Mucosa of stomach (tissue), 1 donor: ENCODE data around the gene LRRC3B.
"Not testable (repeated sequence)": the region's sequence is repeated elsewhere in the genome, so short reads cannot be mapped to it uniquely, and the experiment has no call there.

Experiments
- H3K27me3 ChIP-seq: one replicate; pipeline ENCODE4 v1.7.0; 2013; ENCODE audit warnings: mild to moderate bottlenecking, low read length; ENCODE audit not compliant: control insufficient read depth, insufficient read depth
- H3K36me3 ChIP-seq: one replicate; pipeline ENCODE4 v1.7.0; 2013; ENCODE audit warnings: low read length; ENCODE audit not compliant: control insufficient read depth, insufficient read depth
- H3K4me1 ChIP-seq: one replicate; pipeline ENCODE4 v1.7.0; 2013; ENCODE audit warnings: mild to moderate bottlenecking, low read length; ENCODE audit not compliant: control insufficient read depth, insufficient read depth
- H3K4me3 ChIP-seq: one replicate; pipeline ENCODE4 v1.7.0; 2013; ENCODE audit warnings: low read length
- H3K9ac ChIP-seq: one replicate; pipeline ENCODE4 v1.7.0; 2013; ENCODE audit warnings: mild to moderate bottlenecking, low read length, moderate library complexity
- H3K9me3 ChIP-seq: one replicate; pipeline ENCODE4 v1.7.0; 2013; ENCODE audit warnings: mild to moderate bottlenecking, low read length, moderate library complexity; ENCODE audit not compliant: control insufficient read depth
- donor health status: Pancreatic carcinoma.

The LRRC3B gene, protein sequence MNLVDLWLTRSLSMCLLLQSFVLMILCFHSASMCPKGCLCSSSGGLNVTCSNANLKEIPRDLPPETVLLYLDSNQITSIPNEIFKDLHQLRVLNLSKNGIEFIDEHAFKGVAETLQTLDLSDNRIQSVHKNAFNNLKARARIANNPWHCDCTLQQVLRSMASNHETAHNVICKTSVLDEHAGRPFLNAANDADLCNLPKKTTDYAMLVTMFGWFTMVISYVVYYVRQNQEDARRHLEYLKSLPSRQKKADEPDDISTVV

DNA sequence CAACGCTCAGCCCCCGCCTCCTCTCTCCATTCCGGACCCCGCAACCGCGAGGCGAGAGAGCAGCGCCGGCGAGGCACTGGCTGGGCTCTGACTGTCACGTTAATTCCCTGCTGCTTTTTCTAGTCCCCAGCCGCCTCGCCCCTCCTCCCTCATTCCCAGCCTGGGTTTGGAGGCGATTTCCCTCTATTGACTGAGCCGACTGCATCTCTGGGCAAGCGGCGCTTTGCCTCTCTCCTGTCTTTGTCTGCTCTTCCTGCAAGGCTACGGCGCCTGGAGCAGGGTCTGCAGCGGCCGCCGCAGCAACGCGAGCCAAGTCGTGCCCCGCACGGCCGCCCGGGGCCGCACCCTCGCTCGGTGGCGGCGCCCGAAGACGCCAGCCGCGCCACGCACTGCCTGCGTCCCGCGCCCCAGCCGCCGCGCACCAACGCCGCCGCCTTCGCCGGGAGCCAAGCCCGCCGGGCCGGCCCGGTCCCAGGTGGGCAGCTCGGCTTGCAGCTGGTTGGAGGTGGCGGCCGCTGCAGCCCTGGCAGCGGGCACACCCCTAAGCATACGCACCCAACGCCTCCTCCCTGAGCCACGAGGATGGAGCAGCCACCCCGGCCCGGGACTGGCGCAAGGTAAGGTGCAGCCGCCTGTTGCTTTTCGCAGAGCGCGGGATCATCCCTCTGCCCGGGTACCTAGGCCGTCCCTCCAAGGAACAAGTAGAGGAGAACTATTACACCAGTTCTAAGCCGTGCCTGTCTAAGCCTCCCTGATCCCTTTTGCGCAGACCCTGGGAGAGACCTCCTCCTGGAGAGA lies at the start of gene LRRC3B:
TSS of gene LRRC3B (plus strand) at position 152 of the 798 bp plus-strand sequence. CDS start 86,901 bp downstream, outside the sequence.
- peaks cover 26% of the 10 kb centered on the region for H3K27me3 ChIP-seq
- no peak within 1 kb of the TSS for H3K9ac ChIP-seq
- no peaks in the 10 kb centered on the region for H3K36me3 ChIP-seq
- no peaks in the 10 kb centered on the region for H3K9me3 ChIP-seq
- no peaks in the 10 kb centered on the region for H3K4me1 ChIP-seq
- H3K4me3 ChIP-seq: no peak within 1 kb of the TSS

DNA sequence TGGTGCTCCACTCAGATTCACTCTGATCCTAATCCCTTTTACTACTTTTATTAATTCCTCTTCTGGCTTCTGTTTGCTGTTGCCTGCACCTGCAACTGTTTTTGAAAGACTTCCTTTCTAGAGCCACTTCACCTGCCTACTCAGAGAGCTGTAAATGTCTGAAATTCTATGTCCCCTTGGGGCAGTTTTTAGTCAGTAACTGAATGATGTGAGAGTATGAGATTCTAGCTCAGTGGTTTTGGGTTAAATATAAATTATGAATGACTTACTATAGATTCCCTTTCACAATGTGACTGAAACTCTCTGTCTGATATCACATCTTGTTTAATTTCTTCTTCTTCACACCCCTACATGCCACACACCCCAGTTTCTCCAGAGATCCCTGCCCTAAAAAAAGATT lies 47.8 kb upstream of the LRRC3B start:
- Histone ChIP-seq H3K36me3 (no peaks in the 10 kb centered on the region), H3K4me1 (no peaks in the 10 kb centered on the region), H3K9ac (no peak overlapping the region), H3K9me3 (no peaks in the 10 kb centered on the region), H3K4me3 (no peak overlapping the region), H3K27me3 (no peaks in the 10 kb centered on the region)

DNA sequence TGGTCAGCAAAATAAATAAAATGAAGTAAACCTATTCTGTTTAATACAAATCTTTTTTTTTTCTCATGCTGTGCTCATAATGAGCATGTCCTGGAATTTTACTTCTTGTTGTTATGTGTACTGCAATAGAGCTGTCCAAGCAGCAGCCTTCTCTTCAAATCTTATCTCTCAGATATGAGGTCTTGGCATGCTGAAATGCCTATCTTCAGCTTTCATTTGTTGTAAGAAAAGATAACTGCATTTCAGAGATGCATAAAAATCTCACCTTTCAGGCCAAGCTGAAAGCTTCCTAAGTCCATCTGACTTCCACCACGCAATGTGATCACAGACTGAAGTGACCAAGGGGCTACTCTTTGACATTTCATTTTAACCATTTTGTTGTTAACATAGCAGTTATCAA lies 43.5 kb upstream of the LRRC3B start:
- Histone ChIP-seq H3K27me3 (no peaks in the 10 kb centered on the region), H3K9ac (no peak overlapping the region), H3K9me3 (no peaks in the 10 kb centered on the region), H3K4me1 (no peaks in the 10 kb centered on the region), H3K4me3 (no peak overlapping the region), H3K36me3 (no peaks in the 10 kb centered on the region)

DNA sequence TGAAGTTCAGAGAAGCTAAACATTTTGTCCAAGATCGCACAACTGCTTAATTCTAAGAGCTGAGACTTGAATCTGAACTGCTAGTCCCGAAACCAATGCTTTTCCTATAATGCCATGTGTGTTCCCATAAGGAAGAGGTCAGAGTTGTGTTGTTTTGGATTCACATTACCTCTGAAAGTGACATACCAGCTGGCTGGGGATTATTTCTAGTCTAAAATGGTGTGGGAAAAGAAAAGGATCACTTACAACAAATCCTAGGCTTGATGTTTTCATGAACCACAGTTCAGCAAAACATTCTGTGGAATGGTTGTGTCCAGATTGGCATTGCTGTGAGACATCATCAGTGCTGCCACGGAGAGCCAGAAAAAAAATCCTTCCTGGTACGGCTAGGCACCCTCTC lies 35.0 kb upstream of the LRRC3B start:
- no peak overlapping the region for H3K9ac ChIP-seq
- H3K4me3 ChIP-seq: no peak overlapping the region
- no peaks in the 10 kb centered on the region for H3K9me3 ChIP-seq
- no peaks in the 10 kb centered on the region for H3K4me1 ChIP-seq
- H3K27me3 ChIP-seq: no peaks in the 10 kb centered on the region
- H3K36me3 ChIP-seq: no peaks in the 10 kb centered on the region

DNA sequence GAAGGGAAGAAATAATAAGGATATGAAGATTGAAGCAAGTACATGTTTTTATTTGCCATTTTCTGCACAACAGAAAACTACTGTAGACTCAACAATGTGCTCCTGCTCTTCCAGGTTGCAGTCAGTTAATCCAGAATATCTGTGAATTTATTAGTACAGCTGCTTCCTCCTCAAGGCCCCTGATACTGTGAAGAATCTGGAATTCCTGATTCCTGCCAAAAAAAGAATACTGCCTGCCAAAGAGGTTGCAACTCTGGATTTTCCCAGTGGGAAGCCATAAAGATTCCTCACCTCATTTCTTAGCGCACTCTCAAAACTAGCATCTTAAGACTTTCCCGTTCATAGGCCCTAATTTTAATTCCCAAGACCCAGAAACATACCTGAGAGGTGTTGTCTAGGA lies 33.6 kb upstream of the LRRC3B start:
- Histone ChIP-seq H3K27me3 (no peaks in the 10 kb centered on the region), H3K4me1 (no peaks in the 10 kb centered on the region)

DNA sequence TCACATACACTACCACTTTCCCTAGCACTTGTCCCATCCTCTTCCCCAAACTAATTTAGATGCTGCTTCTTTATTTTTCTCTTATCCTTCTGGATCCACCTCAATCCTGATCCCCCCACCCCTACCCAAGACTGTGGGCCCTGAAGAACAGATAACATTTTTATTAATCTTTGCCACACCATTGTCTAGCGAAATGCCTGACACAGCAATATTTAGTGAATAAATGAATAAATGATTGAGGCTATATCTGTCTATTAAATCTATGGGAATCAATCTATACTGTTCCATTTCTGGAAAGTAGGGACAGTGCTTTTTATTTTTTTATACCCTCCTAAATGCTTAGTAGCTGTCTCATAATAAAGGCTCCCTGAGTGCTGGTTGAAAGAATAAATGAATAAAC lies 32.9 kb upstream of the LRRC3B start:
- no peaks in the 10 kb centered on the region for H3K36me3 ChIP-seq
- no peaks in the 10 kb centered on the region for H3K4me1 ChIP-seq
- H3K9me3 ChIP-seq: no peaks in the 10 kb centered on the region
- H3K9ac ChIP-seq: no peak overlapping the region
- H3K27me3 ChIP-seq: no peaks in the 10 kb centered on the region
- no peak overlapping the region for H3K4me3 ChIP-seq

More for the DNA sequence above, 33.6 kb upstream of the LRRC3B start:
- Histone ChIP-seq H3K9ac (no peak overlapping the region), H3K9me3 (no peaks in the 10 kb centered on the region), H3K4me3 (no peak overlapping the region), H3K36me3 (no peaks in the 10 kb centered on the region)

DNA sequence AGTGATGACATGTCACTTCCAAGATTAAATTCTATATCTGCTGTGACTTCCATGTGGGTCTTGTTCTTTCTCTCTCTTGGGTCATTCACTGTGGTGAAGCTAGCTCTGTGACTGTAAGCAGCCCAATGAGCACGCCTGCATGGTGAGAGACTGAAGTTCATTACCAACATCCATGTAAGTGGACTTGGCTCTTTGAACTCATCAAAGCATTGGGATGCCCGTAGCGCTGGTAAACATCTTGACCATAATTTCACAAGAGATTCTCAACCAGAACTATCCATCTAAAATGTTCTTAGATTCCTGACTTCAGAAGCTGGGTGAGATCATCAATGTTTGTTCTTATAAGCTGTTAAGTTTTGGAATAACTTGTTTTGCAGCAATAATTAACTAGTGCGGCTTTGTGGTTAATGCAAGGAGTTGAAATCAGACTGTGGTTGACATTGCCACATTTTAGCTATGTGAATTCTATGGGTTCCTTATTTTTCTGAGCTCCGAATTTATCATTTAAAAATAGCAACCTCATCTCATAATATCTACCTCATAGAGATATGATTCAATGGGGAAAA lies 31.6 kb upstream of the LRRC3B start:
- no peaks in the 10 kb centered on the region for H3K9me3 ChIP-seq
- no peak overlapping the region for H3K9ac ChIP-seq
- H3K36me3 ChIP-seq: no peaks in the 10 kb centered on the region
- no peak overlapping the region for H3K4me3 ChIP-seq
- no peaks in the 10 kb centered on the region for H3K4me1 ChIP-seq
- H3K27me3 ChIP-seq: no peaks in the 10 kb centered on the region

DNA sequence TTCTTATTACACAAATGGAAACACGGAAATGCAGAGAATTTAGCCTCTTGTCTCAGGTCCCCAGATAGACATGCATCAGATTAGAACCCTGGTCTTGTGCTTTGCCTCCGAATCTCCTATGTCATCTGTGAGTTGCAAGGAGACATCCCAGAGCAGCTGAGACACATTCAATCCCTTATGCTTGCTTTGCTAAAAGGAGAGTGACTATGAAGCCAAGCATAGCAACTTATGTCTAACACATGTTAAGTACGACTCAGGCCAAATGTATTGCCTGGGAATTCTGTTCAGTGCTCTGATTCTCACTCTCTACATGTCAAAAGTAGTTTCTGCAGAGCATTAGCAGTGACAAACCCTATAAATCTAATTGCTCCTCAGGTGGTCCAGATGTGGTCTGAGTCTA lies 30.6 kb upstream of the LRRC3B start:
- Histone ChIP-seq H3K9me3 (no peaks in the 10 kb centered on the region), H3K27me3 (no peaks in the 10 kb centered on the region), H3K9ac (no peak overlapping the region), H3K4me1 (no peaks in the 10 kb centered on the region), H3K4me3 (no peak overlapping the region), H3K36me3 (no peaks in the 10 kb centered on the region)

DNA sequence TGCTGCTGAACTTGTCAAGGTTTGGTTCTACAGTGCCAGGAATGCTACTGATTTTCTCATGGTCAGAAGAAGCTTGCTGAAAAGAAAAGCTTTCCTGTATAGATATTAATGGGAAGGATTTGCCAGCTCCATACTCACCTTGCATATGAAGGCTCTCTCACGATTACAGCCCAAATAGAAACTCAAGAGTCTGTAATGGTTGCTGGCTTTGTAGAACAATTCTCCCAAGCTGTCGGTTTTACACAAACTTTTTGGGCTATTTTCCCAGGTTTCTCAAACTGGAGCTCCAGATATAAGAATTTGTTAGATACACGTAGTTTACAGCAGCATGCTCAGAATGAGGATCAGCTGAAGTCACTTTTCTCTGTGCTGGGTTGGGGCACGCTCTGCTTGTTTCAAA lies 30.1 kb upstream of the LRRC3B start:
- Histone ChIP-seq H3K9me3 (no peaks in the 10 kb centered on the region), H3K4me1 (no peaks in the 10 kb centered on the region), H3K36me3 (no peaks in the 10 kb centered on the region), H3K27me3 (no peaks in the 10 kb centered on the region), H3K9ac (no peak overlapping the region), H3K4me3 (no peak overlapping the region)

DNA sequence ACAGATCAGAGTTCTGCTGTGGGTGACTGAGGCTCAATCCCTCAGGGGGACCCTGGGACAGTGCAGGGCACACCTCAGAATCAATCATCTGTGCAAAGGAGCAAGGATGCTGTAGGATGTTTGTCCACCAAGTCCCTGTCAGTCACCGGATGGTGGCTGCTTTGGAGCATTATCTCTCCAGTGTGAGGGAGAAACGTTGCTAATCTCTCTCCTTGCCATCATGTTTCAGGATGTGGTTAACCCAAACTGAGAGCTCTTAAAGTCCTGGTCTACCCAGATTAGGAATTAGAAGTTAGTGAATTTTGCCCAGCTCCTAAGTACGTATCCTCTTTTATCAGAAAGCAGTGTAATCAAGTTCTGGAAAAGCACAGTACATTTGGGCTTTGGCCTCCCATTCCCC lies 26.2 kb upstream of the LRRC3B start:
- H3K27me3 ChIP-seq: no peaks in the 10 kb centered on the region
- H3K4me3 ChIP-seq: no peak overlapping the region
- no peaks in the 10 kb centered on the region for H3K36me3 ChIP-seq
- no peaks in the 10 kb centered on the region for H3K9me3 ChIP-seq
- H3K9ac ChIP-seq: no peak overlapping the region
- H3K4me1 ChIP-seq: no peaks in the 10 kb centered on the region

DNA sequence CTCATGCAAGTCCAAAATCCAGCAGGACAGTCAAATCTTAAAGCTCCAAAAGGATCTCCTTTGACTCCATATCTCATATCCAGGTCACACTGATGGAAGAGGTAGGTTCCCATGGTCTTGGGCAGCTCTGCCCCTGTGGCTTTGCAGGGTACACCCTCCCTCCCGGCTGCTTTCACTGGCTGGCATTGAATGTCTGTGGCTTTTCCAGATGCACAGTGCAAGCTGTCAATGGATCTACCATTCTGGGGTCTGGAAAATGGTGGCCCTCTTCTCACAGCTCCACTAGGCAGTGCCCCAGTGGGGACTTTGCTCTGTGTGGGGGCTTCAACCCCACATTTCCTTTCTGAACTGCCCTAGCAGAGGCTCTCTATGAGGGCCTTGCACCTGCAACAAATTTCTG lies 19.3 kb upstream of the LRRC3B start:
- not testable (repeated sequence) for H3K27me3 ChIP-seq, H3K9me3 ChIP-seq, H3K4me1 ChIP-seq, H3K36me3 ChIP-seq, H3K9ac ChIP-seq, H3K4me3 ChIP-seq

DNA sequence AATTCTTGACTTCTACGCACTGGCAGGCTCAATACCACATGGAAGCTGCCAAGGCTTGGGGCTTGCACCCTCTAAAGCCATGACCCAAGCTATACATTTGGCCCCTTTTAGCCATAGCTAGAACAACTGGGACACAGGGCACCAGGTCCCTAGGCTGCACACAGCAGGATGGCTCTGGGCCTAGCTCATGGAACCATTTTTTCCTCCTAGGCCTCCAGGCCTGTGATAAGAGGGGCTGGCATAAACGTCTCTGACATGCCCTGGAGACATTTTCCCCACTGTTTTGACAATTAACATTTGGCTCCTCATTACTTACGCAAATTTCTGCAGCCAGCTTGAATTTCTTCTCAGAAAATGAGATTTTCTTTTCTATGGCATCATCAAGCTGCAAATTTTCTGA lies 18.8 kb upstream of the LRRC3B start:
- not testable (repeated sequence) for H3K9ac ChIP-seq

More for the DNA sequence above, 18.8 kb upstream of the LRRC3B start:
- H3K36me3 ChIP-seq, H3K4me3 ChIP-seq, H3K27me3 ChIP-seq, H3K9me3 ChIP-seq, H3K4me1 ChIP-seq: not testable (repeated sequence)
